IPS DF 19.7 (cell line): ENCODE measurements around the gene PSMC5.
"Not testable (repeated sequence)": the region's sequence is repeated elsewhere in the genome, so short reads cannot be mapped to it uniquely, and the experiment has no call there.

ENCODE experiments used
- DNase-seq: peaks from one replicate; pipeline ENCODE4 v3.0.0-alpha.2; 2013; ENCODE audit warnings: low read depth, low spot score

PSMC5 gene

DNA sequence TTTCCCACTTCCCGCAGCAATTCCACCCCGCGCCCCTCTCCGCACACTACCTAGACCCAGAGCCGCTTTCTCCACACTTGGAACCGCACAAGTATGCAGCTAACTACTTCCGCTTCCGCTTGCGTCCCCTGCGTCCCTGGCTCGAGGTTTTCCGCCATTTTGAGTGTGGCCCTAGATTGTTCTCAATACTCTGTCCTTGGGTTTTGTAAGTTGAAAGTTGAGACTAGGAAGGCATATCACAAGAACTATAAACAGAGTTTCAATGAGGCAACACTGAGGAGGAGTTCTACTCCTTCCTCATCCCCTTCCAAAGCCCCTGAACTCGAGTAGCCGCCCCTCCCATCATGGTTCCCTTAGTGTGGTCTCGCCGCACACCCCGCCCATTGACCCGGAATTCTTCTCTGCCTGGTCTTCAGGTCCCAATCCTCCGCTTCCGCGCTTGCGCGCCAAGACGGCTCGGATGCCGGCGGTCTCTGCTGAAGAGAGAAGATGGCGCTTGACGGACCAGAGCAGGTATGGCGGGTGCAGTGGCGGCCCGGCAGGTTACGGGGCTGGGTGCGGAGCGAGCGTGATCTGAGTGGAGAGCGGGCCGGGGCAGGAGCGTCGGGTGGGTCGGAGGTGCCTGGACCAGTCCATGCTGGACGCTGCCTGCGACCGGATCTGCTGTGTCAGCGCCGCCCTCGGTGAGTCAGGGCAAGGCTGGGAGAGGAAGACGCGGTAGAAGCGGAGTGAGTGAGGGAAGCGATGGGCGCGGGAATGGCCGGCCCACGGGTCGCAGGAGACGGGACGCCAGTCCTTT lies at the start of gene PSMC5, which contains the start of gene FTSJ3:
PSMC5 (plus strand) TSS at position 430 of the 799 bp plus-strand sequence; CDS start at position 490, 60 bp downstream.
FTSJ3 (minus strand) TSS at position 662 of the 799 bp plus-strand sequence. CDS start 761 bp downstream, outside the sequence.
- peak; percentile 87 for DNase-seq

DNA sequence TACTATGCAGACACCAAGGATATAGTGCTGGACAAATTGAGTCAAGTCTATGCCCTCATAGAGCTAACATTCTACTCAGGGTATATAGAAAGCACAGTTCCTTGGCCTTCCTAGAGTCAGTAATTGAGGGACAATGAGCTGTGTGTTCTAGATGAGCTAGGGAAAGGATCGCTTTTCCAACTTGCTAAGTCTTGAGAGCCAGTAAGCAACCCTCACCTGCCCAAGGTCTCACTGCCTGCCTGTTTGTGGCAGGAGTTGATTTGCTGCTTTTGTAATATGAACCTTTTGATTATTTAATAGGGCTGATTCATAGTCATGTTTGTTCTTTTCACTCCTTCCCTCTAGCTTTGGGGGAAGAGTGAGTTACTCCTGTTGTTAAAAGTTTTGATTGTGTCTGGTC lies 46.7 kb upstream of the PSMC5 start:
- DNase-seq, result no peak

DNA sequence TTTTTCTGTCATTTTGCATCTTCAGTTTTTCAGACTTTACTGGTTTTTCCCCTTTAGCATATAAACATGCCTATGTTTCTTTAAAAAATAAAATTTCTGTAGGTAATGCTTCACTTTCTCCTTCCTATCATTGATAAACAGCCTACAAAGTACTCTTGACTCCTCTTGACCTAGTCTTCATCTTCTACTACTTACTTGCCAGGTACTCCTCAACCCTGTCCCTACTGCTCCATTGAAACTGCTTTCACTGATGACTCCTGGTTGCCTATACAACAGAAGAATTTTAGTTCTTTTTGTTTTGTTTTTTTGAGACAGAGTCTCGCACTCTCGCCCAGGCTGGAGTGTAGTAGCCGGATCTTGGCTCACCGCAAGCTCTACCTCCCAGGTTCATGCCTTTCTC lies 46.3 kb upstream of the PSMC5 start:
- no peak for DNase-seq

DNA sequence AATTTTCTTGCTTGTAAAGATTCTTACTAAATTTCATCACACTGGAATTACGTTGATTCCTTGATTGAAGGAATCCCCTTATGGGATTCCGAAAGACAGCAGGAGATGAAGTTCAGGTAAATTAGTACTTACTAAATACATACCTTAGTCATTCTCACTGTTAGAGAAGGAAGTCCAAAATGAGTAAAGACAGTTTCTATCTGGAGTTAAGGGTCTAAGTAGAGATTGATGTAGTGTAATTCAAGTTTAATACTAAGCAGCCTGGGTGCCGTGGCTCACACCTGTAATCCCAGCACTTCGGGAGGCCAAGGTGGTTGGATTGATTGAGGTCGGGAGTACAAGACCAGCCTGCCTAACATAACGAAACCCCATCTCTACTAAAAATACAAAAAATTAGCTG lies 43.7 kb upstream of the PSMC5 start:
- no peak for DNase-seq

DNA sequence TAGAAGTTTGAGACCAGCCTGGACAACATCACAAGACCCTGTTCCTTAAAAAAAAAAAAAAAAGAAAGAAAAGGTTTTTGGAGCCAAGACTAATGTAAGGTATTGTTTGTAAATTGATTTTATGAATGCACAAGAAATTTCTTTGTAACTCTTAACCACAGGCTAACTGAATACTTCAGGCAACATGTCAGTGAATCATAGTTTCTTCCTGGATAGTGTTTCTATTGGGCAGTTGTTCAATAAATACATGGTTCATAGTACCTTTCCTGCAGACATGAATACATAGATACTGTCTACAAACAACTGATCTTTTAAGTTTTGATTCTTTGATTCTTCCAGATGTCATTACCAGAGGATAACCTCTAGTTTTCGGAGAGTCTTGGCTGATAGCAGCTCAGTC lies 41.7 kb upstream of the PSMC5 start:
- DNase-seq, result no peak

DNA sequence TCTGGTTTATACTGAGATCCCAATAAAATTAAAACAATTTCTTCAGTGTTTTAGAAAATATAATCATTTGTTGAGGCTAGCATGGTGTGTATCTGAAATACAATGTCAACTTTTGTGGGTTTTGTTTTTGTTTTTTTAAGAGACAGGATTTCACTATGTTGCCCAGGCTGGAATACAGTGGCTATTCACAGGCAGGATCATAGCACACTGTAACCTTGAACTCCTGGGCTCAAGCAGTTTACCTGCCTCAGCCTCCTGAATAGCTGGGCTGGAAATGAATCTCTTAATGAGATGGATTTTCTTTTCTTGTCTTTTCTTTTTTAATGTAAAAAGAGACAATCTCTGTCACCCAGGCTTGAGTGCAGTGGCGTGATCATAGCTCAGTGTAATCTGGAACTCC lies 41.1 kb upstream of the PSMC5 start:
- DNase-seq, result no peak

DNA sequence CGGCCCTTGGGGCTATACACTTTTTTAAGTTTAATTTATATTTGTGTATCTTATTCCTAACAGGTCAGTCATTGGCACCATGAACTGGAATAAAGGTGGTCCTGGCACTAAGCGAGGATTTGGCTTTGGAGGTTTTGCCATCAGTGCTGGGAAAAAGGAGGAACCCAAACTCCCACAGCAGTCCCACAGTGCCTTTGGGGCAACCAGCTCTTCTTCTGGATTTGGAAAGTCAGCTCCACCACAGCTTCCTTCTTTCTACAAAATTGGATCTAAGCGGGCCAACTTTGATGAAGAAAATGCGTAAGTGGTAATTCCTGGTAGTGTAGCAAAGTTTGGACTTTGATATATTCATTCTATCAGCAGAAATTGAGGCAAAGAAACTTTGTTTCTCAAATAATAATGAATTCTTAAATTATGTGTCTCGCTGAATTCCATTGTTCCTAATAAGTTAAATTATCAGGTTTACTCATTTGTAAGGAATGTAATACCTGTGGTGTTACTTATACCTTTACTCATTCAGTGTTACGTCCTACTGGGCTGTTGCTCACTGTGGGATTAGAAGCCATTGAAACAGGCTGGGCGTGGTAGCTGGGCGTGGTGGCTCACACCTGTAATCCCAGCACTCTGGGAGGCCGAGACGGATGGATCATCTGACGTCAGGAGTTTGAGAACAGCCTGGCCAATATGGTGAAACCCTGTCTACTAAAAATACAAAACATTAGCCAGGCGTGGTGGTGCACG lies 40.1 kb upstream of the PSMC5 start:
- DNase-seq, result no peak

DNA sequence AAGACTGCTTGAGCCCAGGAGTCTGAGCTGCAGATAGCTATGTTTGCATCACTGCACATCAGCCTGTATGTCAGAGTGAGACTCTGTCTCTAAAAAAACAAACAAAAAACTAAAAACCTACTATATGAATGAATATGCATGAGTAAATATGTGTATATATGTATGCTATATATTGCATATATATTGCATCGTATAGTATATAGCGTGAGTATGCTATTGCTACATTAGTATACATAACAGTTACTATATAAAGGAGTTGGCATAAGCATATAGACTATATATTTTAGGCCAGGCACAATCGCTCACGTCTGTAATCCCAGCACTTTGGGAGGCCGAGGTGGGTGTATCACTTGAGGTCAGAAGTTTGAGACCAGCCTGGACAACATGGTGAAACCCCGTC lies 37.2 kb upstream of the PSMC5 start:
- DNase-seq, result no peak

DNA sequence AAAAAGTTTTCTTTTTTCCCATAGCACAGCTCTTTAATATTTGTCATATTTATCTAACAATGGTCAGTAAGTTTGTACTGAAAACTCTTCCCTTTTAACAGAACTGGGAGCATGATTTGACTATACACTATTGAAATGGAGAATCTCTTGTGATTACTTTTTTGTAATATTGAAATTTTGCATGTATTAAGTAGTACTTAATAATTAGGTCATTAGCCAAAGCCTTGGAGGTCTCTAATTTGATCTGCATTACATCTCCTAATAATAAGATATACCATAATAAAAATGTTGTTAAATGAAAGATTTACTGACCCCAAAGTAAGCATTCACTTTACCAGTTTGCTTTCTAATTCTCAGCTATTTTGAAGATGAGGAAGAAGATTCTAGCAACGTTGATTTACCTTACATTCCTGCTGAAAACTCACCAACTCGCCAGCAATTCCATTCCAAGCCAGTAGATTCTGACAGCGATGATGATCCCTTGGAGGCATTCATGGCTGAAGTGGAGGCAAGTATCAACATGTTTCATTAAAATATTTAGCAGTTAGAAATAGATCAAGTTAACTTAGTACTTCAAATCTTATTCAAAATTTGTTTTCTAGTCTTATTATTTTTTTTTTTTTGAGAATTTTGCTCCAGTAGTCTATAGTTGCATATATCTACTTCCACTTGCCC lies 35.0 kb upstream of the PSMC5 start:
- DNase-seq, result no peak

DNA sequence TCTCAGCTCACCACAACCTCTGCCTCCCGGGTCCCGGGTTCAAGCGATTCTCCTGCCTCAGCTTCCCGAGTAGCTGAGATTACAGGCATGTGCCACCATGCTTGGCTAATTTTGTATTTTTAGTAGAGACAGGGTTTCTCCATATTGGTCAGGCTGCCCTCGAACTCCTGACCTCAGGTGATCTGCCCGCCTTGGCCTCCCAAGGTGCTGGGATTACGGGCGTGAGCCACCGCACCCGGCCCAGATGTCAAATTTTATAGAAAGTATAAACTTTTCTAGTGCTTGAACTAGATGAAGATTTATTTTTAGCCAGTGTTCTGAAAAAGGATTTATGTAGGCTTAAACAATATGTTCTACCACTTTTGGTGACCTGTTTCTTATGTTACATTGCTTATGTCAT lies 30.9 kb upstream of the PSMC5 start:
- not testable (repeated sequence) for DNase-seq

DNA sequence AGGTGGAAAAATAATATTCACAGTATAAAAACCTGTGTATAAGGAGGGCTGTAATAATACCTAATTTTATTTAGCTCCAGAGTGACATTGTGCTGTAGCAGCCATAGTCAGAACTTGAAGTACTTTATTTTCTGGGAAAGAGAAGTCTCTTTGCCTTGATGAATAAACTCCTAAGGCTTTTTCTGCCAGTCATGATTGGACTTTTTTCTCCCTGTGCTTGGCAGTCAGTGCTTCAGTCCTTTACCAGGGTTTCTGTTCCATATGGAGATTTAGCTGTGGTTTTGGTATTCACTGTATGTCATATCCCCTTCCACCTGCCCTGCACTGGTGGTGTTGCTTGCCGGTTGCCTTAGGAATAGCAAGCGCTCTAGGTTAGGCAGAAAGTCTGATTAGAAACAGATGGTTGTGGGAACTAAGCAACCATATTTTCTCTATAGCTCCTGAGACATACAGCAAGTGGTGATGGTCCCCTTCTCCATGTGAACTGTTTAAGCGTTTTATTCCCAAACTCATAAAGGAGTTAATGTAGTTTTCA lies 28.6 kb upstream of the PSMC5 start:
- DNase-seq, result no peak

DNA sequence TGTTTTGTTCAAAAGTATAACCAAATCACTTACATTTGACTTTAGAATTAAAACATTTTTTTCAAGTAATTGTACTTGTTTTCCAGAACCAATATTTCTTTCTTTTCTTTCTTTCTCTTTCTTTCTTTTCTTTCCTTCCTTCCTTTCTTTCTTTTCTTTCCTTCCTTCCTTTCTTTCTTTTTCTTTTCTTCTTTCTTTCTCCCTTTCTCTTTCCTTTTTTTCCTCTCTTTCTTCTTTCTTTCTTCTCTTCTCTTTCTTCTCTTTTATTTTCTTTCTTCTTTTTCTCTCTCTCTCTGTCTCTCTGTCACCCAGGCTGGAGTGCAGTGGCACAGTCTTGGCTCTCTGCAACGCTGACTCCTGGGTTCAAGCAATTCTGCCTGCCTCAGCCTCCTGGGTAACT lies 26.4 kb upstream of the PSMC5 start:
- DNase-seq, result no peak

DNA sequence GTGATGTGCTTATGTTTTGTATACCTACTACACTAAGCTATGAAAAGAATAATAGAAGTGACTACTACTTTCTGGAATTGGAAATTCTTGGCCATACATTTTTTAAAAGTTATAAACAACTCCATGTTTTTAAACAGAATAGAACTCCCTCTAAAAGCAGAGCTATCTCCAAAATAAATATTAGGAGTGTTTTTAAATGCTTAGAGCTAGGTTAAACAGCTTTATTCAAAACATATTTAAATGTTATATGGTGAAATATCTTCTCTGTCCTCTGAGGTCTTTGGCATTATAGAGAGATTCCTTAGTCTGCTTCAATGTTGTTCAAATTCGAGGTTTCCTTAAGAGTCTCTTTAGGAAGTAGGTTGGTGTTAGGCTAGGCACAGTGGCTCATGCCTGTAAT lies 22.9 kb upstream of the PSMC5 start:
- DNase-seq, result no peak

DNA sequence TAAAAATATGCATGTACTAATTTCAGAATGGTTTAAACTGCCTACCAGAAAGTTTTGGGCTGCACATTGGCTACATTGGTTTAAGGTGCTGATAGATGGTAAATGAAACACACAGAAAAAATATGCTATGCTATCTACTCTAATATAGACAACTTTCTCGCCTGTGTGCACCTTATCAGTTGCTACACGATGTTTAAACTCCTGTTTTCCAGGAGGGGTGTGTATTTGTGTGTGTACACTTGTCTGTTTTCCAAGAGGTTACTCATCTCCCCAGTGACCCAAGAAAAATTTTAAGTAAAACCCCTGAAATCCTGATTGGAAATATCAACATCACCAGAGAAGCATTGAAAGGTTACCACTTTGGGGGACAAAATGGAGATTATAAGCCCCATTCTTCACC lies 21.6 kb upstream of the PSMC5 start:
- no peak for DNase-seq

DNA sequence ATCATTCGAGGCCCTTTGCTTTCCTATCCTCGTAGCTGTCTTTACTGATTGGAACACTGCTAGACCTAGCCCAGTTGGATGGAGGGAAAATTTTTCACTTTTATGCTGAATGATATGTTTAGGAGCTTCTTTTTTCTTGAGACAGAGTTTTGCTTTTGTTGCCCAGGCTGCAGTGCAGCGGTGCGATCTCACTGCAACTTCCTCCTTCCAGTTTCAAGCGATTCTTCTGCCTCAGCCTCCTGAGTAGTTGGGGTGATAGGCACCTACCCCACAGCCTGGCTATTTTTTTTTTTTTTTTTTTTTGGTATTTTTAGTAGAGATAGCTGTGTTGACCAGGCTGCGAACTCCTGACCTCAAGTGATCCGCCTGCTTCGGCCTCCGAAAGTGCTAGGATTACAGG lies 17.3 kb upstream of the PSMC5 start:
- no peak for DNase-seq

DNA sequence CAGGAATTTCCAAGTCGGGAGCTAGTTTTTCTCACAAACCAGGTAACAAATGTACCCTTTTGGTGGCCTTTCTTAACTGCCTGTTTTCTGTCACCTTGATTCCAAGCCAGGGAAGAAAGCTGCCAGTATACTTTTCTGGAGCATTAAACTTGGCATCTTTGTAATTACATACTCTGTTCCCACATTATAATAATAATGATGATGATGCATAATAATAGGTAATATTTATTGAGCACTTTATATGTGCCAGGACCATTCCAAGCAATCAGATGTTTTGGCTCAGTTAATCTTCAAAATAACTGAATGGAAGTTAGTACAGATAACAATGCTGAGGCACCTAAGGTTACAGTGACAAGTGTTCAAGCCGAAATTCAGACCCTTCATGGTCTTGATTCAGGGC lies 11.1 kb upstream of the PSMC5 start:
- DNase-seq, result no peak

DNA sequence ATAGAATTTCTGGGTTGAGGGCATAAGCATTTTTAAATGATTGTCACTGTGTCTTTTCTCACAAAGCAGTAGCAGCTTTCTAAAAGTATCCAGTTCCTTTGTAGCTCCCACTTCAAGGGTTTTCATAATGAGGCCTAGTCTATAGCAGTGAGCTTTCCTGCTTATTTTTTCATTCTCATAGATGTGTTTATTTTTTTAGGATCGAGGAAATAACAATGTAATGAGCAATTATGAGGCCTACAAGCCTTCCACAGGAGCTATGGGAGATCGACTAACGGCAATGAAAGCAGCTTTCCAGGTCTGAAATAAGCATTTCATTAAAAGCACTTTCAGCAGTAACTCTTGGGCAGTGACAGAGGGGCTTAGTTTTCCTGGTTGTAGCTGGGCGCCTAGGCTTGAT lies 10.6 kb upstream of the PSMC5 start:
- no peak for DNase-seq

DNA sequence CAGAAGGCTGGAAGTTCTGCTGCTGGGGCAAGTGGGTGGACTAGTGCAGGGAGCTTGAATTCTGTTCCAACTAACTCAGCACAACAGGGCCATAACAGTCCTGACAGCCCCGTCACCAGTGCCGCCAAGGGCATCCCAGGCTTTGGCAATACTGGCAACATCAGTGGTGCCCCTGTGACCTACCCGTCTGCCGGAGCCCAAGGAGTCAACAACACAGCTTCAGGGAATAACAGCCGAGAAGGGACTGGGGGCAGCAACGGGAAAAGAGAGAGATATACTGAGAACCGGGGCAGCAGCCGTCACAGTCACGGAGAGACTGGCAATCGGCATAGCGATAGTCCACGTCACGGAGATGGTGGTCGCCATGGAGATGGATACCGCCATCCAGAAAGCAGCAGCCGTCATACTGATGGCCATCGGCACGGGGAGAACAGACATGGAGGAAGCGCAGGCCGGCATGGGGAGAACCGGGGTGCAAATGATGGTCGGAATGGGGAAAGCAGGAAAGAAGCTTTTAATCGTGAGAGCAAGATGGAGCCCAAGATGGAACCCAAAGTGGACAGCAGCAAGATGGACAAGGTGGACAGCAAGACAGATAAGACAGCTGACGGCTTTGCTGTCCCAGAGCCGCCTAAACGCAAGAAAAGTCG lies 9.4 kb upstream of the PSMC5 start:
- DNase-seq, result no peak

DNA sequence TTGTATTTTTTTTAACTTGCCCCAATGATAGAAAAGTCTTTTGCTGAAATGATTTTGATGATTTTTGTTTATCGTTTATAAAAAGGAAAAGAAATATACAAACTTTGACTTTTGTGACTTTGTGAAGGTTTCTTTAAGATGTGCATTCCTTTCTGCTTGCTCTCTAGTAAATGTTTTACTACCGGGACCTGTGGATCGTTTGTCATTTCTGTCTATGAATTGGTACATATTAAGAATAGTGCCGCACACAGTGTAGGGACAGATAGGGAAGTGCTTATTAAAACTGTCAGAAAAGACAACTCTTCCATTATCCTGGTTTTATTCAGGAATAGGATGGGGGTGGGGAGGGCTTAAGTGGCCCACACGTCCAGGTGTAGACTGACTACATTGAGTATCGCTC lies 8.1 kb upstream of the PSMC5 start:
- DNase-seq, result no peak

DNA sequence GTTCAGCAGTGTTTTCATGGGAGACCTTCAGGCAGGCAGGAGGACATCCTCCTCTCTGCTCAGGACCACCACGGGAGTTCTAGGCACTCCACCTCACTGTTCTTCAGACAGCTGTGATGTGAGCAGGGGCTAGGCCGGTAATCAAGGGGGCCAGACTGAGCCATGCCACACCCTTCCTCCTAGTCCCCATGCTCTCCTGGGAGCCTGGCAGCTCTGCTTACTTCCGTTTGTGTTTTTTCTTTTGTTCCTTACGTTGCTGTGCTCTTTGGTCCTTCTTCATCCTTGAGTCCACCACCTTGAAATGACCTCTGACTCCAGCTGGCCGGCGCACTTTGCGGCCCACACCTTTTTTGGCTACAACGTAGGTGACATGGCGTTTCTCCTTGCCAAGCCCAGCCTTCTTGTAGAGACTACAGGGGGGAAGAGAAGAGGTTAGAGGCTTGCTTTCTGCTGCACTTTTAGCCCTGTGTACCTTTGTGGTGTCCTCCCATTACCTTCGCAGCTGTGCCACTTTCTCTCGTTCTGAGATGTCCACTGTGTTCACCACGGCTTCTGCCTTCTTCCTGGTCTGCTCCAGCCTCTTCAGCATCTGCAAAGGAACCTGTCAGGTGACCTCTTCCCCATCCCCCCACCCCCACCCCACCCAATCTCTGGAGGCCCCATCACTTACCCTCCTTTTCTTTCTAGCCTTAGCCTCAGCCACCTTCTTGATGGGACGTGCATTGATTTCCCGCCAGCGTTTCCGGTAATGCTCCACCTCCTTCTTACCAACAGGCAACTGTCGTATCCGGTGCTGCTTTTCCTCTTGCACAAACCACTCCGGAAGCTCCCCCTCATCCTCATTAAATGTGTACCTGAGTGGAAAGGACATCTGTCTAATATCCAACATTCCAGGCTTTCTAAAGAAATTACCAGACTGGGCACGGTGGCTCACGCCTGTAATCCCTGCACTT lies 7.4 kb upstream of the PSMC5 start:
- no peak for DNase-seq
